Uterus (tissue), 2 donors: ENCODE measurements around the gene MTUS2.

Experiments used
- POLR2A ChIP-seq, 2 donors: fragments of 450-650 bp; IDR thresholded peaks; one replicate each; pipeline ENCODE4 v1.6.1; 2016; ENCODE audit warnings: antibody characterized with exemption in 2 of 2, mild to moderate bottlenecking in 1 of 2, moderate library complexity in 1 of 2
- TF ChIP-seq, protein P1 (sequence below), 4 experiments: fragments of 200-600 bp in 2 of 4; fragments of 450-650 bp in 2 of 4; sonication (generic) in 2 of 4; IDR thresholded peaks; one replicate each; pipeline ENCODE4 v1.5.1; 2016 to 2019; ENCODE audit warnings: antibody characterized with exemption in 4 of 4, mild to moderate bottlenecking in 2 of 4, moderate library complexity in 1 of 4

DNA sequence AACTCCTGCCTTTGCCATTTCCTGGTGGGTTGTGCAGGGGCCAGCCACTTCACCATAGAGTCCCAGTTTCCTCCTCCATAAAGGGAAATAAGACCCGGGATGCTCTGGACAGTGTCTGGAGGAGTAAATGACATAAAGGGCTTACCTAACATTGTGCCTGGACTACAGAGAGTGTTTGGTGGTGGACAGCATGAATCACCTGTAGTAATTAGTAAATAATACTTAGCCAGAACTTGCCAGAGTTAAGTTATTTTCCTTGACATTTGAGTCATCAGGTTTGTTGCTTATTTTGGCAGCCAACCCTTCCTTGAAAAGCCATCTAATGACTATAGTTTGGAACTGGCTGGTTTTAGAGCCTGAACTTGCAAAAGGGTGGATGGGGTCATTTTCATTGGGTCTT lies 616.2 kb downstream of the MTUS2 start:
- TF ChIP-seq, protein P1, sequence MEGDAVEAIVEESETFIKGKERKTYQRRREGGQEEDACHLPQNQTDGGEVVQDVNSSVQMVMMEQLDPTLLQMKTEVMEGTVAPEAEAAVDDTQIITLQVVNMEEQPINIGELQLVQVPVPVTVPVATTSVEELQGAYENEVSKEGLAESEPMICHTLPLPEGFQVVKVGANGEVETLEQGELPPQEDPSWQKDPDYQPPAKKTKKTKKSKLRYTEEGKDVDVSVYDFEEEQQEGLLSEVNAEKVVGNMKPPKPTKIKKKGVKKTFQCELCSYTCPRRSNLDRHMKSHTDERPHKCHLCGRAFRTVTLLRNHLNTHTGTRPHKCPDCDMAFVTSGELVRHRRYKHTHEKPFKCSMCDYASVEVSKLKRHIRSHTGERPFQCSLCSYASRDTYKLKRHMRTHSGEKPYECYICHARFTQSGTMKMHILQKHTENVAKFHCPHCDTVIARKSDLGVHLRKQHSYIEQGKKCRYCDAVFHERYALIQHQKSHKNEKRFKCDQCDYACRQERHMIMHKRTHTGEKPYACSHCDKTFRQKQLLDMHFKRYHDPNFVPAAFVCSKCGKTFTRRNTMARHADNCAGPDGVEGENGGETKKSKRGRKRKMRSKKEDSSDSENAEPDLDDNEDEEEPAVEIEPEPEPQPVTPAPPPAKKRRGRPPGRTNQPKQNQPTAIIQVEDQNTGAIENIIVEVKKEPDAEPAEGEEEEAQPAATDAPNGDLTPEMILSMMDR (IDR thresholded peaks at IDR 0.05), result no peak
- no peak for TF ChIP-seq POLR2A (IDR thresholded peaks at IDR 0.05)
